Breast epithelium (tissue), 4 donors: ENCODE data around the gene NCAM2. TPM values are rescaled to one million over a fixed set of nuclear protein-coding genes. Genes with fewer than 3 reads are reported as not detected.
A peak's percentile ranks its signal among the peaks of the same experiment; 100 is the strongest.

ENCODE experiments used
- DNase-seq, 2 donors: peaks; one replicate each; pipeline ENCODE4 v3.0.0-alpha.2; 2019; ENCODE audit warnings: low spot score in 2 of 2
- H3K27ac ChIP-seq, 2 donors: fragments of 200-600 bp; sonication (generic) in 1 of 2; one replicate each; pipeline ENCODE4 v1.5.1; 2016 to 2019; ENCODE audit warnings: mild to moderate bottlenecking in 1 of 2
- H3K27me3 ChIP-seq, 2 donors: fragments of 200-600 bp; sonication (generic) in 1 of 2; one replicate each; pipeline versions ENCODE4 v1.5.1 to v1.6.0; 2017 to 2019; ENCODE audit warnings: control low read depth in 1 of 2, mild to moderate bottlenecking in 1 of 2
- H3K36me3 ChIP-seq: fragments of 200-600 bp; one replicate; pipeline ENCODE4 v1.5.1; 2019
- H3K4me1 ChIP-seq, 2 donors: fragments of 200-600 bp; sonication (generic); one replicate each; pipeline ENCODE4 v1.5.1; 2016 to 2019; ENCODE audit warnings: control low read depth in 1 of 2
- H3K4me3 ChIP-seq, 3 donors: fragments of 200-600 bp; sonication (generic); 1 replicate in 2 of 3; 2 replicates in 1 of 3; pipeline ENCODE4 v1.5.1; 2016 to 2019; ENCODE audit warnings: mild to moderate bottlenecking in 3 of 3, moderate library complexity in 2 of 3
- H3K9me3 ChIP-seq, 2 donors: fragments of 200-600 bp; sonication (generic) in 1 of 2; one replicate each; pipeline ENCODE4 v1.5.1; 2016 to 2019; ENCODE audit warnings: control low read depth in 1 of 2
- CTCF ChIP-seq, 3 donors: fragments of 450-650 bp; IDR thresholded peaks; one replicate each; pipeline ENCODE4 v1.5.1; 2016 to 2017; ENCODE audit warnings: antibody characterized with exemption in 3 of 3, mild to moderate bottlenecking in 3 of 3, moderate library complexity in 3 of 3
- POLR2A ChIP-seq: fragments of 450-650 bp; IDR thresholded peaks from one replicate; pipeline ENCODE4 v1.6.1; 2016; ENCODE audit warnings: antibody characterized with exemption, mild to moderate bottlenecking, moderate library complexity
- POLR2AphosphoS5 ChIP-seq, 3 donors: sonication (generic); formaldehyde crosslinking; IDR thresholded peaks; one replicate each; pipeline ENCODE4 v1.6.1; 2017; ENCODE audit warnings: antibody characterized with exemption in 3 of 3
- intact Hi-C: fragments of 100-400 bp; cut with DNase I; formaldehyde crosslinking; loops from one replicate; pipeline ENCODE4 v1.15.1; 2023; ENCODE audit warnings: low total_unique reads
- total RNA-seq, 3 donors: library from RNA; depleted of rRNA; stranded (reverse); fragments of >200 nt; gene quantifications; one replicate each; pipeline ENCODE4 v1.1.0, GENCODE V29; 2016

Gene NCAM2
- total RNA-seq, 3 donors from 2014 or later, result 2.6 to 6.3 (median 3.6) TPM

- TF ChIP-seq CTCF (IDR thresholded peaks at IDR 0.05) (no peak), POLR2AphosphoS5 (IDR thresholded peaks at IDR 0.05) (no peak), POLR2A (no peak)
- Histone ChIP-seq H3K36me3 (no peaks in the 10 kb centered on the region), H3K9me3 (no peaks in the 10 kb centered on the region), H3K4me3 (no peak overlapping the region), H3K27me3 (no peaks in the 10 kb centered on the region), H3K4me1 (no peaks in the 10 kb centered on the region), H3K27ac (no peak overlapping the region)
- intact Hi-C loops, result no loop called here
- DNase-seq, result no peak
Measured at GRCh38 chr21:21367583-21367982, 369.4 kb downstream of the NCAM2 start.

GRCh38 chr21:21373969-21374368 lies 375.8 kb downstream of the NCAM2 start:
- H3K36me3 ChIP-seq, result no peaks in the 10 kb centered on the region
- H3K9me3 ChIP-seq, result no peaks in the 10 kb centered on the region
- H3K27me3 ChIP-seq, result no peaks in the 10 kb centered on the region
- no peak for DNase-seq
- intact Hi-C loops, result no loop called here
- TF ChIP-seq CTCF (IDR thresholded peaks at IDR 0.05) (peak in 1 of 3 donors; percentile 21), POLR2AphosphoS5 (IDR thresholded peaks at IDR 0.05) (no peak)
- H3K4me1 ChIP-seq, result no peaks in the 10 kb centered on the region
- no peak overlapping the region for H3K4me3 ChIP-seq
- no peak overlapping the region for H3K27ac ChIP-seq

- intact Hi-C loops, result no loop called here
- TF ChIP-seq POLR2A, result no peak
- no peak for TF ChIP-seq CTCF (IDR thresholded peaks at IDR 0.05)
- no peak for TF ChIP-seq POLR2AphosphoS5 (IDR thresholded peaks at IDR 0.05)
- no peak overlapping the region for H3K27ac ChIP-seq
- H3K27me3 ChIP-seq, result no peaks in the 10 kb centered on the region
- H3K36me3 ChIP-seq, result no peaks in the 10 kb centered on the region
- H3K4me1 ChIP-seq, result no peaks in the 10 kb centered on the region
- no peak overlapping the region for H3K4me3 ChIP-seq
- DNase-seq, result no peak
- H3K9me3 ChIP-seq, result no peaks in the 10 kb centered on the region
Measured at GRCh38 chr21:21383126-21383525, 384.9 kb downstream of the NCAM2 start.

- TF ChIP-seq CTCF (IDR thresholded peaks at IDR 0.05) (no peak), POLR2A (no peak), POLR2AphosphoS5 (IDR thresholded peaks at IDR 0.05) (no peak)
Measured at GRCh38 chr21:21384977-21385376, 386.8 kb downstream of the NCAM2 start.

GRCh38 chr21:21385404-21385803 lies 387.2 kb downstream of the NCAM2 start:
- intact Hi-C loops, result no loop called here
- Histone ChIP-seq H3K4me3 (no peak overlapping the region), H3K36me3 (no peaks in the 10 kb centered on the region), H3K4me1 (no peaks in the 10 kb centered on the region), H3K27me3 (no peaks in the 10 kb centered on the region), H3K9me3 (no peaks in the 10 kb centered on the region), H3K27ac (no peak overlapping the region)
- no peak for TF ChIP-seq POLR2A
- TF ChIP-seq CTCF (IDR thresholded peaks at IDR 0.05), result no peak
- TF ChIP-seq POLR2AphosphoS5 (IDR thresholded peaks at IDR 0.05), result no peak
- no peak for DNase-seq

More at GRCh38 chr21:21384977-21385376, 386.8 kb downstream of the NCAM2 start:
- Histone ChIP-seq H3K27me3 (no peaks in the 10 kb centered on the region), H3K36me3 (no peaks in the 10 kb centered on the region), H3K4me3 (no peak overlapping the region), H3K4me1 (no peaks in the 10 kb centered on the region), H3K27ac (no peak overlapping the region), H3K9me3 (no peaks in the 10 kb centered on the region)
- no peak for DNase-seq
- intact Hi-C loops, result no loop called here
